Right lobe of liver (tissue), 4 donors: ENCODE results near the gene CNTLN.

ENCODE experiments used
- POLR2A ChIP-seq: fragments of 450-650 bp; IDR thresholded peaks from one replicate; pipeline ENCODE4 v1.6.1; 2017; ENCODE audit warnings: antibody characterized with exemption, mild to moderate bottlenecking
- TF ChIP-seq, protein P1 (sequence below), 4 donors: fragments of 200-600 bp in 3 of 4; fragments of 450-650 bp in 1 of 4; IDR thresholded peaks; one replicate each; pipeline versions ENCODE4 v1.5.1 to v1.8.0; 2016 to 2022; ENCODE audit warnings: antibody characterized with exemption in 4 of 4, mild to moderate bottlenecking in 2 of 4
- donor health status: DM: no; HTN: no; CAD: no.
- donor health status: DM: no; HTN: no; CAD: no.
- donor health status: DM: no; HTN: yes; CAD: no.

DNA sequence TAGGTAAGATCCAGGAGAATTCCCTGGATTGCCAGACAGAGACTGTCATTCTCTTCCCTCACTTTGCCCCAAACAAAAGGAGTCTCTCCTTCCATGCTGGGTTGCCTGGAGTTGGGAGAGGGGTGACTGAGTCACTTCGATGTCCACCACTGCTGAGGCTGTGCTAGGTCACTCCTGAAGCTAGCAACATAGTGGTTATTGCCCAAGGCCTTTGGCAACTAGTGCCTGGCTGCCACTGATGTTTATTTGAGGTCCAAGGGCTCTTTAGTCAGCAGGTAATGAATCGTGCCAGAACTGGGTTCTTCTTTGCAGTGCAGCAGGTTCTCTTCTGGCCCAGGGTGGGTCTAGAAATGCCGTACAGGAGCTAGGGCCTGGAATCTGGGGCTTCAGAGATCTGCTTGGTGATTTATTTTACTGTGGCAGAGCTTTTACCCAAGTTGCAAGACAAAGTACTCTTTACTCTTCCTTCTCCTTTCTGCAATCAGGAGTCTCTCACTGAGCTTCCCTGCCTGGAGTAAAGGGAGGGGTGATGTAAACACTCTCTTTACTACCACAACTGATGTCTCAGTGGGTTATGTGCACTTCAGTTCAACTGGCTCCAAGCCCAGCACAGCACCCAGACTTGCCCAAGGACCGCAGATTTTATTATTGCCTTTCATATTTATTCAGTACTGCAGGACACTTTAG, 288.3 kb downstream of the CNTLN start:
- TF ChIP-seq, protein P1, sequence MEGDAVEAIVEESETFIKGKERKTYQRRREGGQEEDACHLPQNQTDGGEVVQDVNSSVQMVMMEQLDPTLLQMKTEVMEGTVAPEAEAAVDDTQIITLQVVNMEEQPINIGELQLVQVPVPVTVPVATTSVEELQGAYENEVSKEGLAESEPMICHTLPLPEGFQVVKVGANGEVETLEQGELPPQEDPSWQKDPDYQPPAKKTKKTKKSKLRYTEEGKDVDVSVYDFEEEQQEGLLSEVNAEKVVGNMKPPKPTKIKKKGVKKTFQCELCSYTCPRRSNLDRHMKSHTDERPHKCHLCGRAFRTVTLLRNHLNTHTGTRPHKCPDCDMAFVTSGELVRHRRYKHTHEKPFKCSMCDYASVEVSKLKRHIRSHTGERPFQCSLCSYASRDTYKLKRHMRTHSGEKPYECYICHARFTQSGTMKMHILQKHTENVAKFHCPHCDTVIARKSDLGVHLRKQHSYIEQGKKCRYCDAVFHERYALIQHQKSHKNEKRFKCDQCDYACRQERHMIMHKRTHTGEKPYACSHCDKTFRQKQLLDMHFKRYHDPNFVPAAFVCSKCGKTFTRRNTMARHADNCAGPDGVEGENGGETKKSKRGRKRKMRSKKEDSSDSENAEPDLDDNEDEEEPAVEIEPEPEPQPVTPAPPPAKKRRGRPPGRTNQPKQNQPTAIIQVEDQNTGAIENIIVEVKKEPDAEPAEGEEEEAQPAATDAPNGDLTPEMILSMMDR (IDR thresholded peaks at IDR 0.05) = no peak
- TF ChIP-seq POLR2A = no peak
